ENCODE data around the gene MARCHF2.

DNA sequence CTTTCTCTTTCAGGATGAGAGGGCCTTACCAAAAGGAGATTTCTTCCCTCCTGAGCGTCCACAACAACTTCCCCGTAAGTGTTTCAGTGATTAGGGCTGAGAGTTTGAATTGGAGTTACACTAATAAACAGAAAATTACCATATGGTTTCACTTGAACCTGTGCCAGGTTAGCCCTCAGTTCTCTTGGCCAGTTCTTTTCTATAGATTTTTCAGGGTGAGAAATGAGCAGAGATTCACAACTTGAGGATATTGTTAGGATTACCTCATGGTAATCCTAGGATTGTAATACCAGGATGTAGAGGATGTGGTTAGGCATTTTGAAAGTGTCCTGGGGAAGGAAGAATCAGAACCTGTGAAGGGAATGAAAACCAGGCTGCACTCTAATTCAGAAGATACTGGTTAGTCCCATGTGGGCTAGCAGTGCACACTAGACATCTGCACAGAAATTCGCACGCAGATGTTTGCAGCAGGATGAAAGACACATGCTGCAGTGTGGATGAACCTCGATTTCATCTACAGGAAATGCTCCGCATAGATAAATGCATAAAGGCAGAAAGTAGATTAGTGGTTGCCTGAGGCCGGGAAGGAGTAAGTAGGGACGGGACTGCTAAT lies 55.8 kb downstream of the MARCHF2 start:
- TF ChIP-seq, protein P1, sequence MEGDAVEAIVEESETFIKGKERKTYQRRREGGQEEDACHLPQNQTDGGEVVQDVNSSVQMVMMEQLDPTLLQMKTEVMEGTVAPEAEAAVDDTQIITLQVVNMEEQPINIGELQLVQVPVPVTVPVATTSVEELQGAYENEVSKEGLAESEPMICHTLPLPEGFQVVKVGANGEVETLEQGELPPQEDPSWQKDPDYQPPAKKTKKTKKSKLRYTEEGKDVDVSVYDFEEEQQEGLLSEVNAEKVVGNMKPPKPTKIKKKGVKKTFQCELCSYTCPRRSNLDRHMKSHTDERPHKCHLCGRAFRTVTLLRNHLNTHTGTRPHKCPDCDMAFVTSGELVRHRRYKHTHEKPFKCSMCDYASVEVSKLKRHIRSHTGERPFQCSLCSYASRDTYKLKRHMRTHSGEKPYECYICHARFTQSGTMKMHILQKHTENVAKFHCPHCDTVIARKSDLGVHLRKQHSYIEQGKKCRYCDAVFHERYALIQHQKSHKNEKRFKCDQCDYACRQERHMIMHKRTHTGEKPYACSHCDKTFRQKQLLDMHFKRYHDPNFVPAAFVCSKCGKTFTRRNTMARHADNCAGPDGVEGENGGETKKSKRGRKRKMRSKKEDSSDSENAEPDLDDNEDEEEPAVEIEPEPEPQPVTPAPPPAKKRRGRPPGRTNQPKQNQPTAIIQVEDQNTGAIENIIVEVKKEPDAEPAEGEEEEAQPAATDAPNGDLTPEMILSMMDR (IDR thresholded peaks at IDR 0.05; ENCODE audit: low read length): no peak
- TF ChIP-seq EZH2 (optimal IDR thresholded peaks at IDR 0.05; ENCODE audit: low read depth, low read length) (no peak), EZH2phosphoT487 (IDR thresholded peaks at IDR 0.05; ENCODE audit: low read length) (no peak)
